Tibial nerve (tissue), 4 donors: ENCODE data around the gene TNIK. TPM values are rescaled to one million over a fixed set of nuclear protein-coding genes. Genes with fewer than 3 reads are reported as not detected.

Experiments
- DNase-seq, 2 donors: peaks; one replicate each; pipeline ENCODE4 v3.0.0-alpha.2; 2019; ENCODE audit warnings: low spot score in 2 of 2
- H3K27ac ChIP-seq, 4 donors: fragments of 200-600 bp; sonication (generic) in 3 of 4; one replicate each; pipeline ENCODE4 v1.5.1; 2017 to 2019; ENCODE audit warnings: mild to moderate bottlenecking in 1 of 4
- H3K27me3 ChIP-seq, 2 donors: fragments of 200-600 bp; sonication (generic) in 1 of 2; one replicate each; pipeline versions ENCODE4 v1.5.1 to v1.6.0; 2017 to 2019
- H3K36me3 ChIP-seq, 3 donors: fragments of 200-600 bp; sonication (generic); one replicate each; pipeline ENCODE4 v1.5.1; 2018 to 2019
- H3K4me1 ChIP-seq, 4 donors: fragments of 200-600 bp; sonication (generic) in 3 of 4; one replicate each; pipeline ENCODE4 v1.5.1; 2017 to 2019
- H3K4me3 ChIP-seq, 4 donors: fragments of 200-600 bp; sonication (generic) in 3 of 4; one replicate each; pipeline ENCODE4 v1.5.1; 2017 to 2019; ENCODE audit warnings: mild to moderate bottlenecking in 1 of 4, moderate library complexity in 1 of 4
- H3K9me3 ChIP-seq, 4 donors: fragments of 200-600 bp; sonication (generic) in 3 of 4; one replicate each; pipeline ENCODE4 v1.5.1; 2017 to 2019
- CTCF ChIP-seq, 5 experiments: fragments of 200-600 bp in 3 of 5; fragments of 450-650 bp in 2 of 5; sonication (generic) in 3 of 5; IDR thresholded peaks; one replicate each; pipeline ENCODE4 v1.5.1; 2016 to 2019; ENCODE audit warnings: antibody characterized with exemption in 5 of 5, mild to moderate bottlenecking in 3 of 5, moderate library complexity in 2 of 5
- EP300 ChIP-seq, 2 donors: sonication (generic); formaldehyde crosslinking; IDR thresholded peaks; one replicate each; pipeline ENCODE4 v1.6.1; 2017; ENCODE audit warnings: antibody characterized with exemption in 2 of 2, mild to moderate bottlenecking in 1 of 2
- POLR2A ChIP-seq, 2 donors: fragments of 450-650 bp; IDR thresholded peaks; one replicate each; pipeline ENCODE4 v1.6.1; 2017; ENCODE audit warnings: antibody characterized with exemption in 2 of 2, mild to moderate bottlenecking in 2 of 2, moderate library complexity in 2 of 2
- WGBS, 2 donors: methylation state at CpG; one replicate each; pipeline ENCODE4 v1.1.5; 2018; 5-methylcytosine and 5-hydroxymethylcytosine counted together
- total RNA-seq, 4 donors: library from RNA; depleted of rRNA; stranded (reverse); fragments of >200 nt; gene quantifications; one replicate each; pipeline ENCODE4 v1.1.0, GENCODE V29; 2016

Gene TNIK
- total RNA-seq, 4 donors from 2014 or later = 5.4 to 11.1 (median 7.5) TPM

- H3K27me3 ChIP-seq = no peaks in the 10 kb centered on the region
- 53 to 61% methylated on average over 2 of the region's 2 CpGs for WGBS, 2 donors
- TF ChIP-seq EP300 (IDR thresholded peaks at IDR 0.05) (no peak), CTCF (IDR thresholded peaks at IDR 0.05) (no peak), POLR2A (IDR thresholded peaks at IDR 0.05) (no peak)
- peaks cover 0 to 10% (median 0%) of the 10 kb centered on the region in 4 donors for H3K9me3 ChIP-seq
- no peak overlapping the region for H3K27ac ChIP-seq
- H3K4me1 ChIP-seq = no peaks in the 10 kb centered on the region
- H3K4me3 ChIP-seq = no peak overlapping the region
- no peak for DNase-seq
- H3K36me3 ChIP-seq = no peaks in the 10 kb centered on the region
Measured at GRCh38 chr3:171225165-171225564, 235.0 kb downstream of the TNIK start.

- 93 to 96% methylated on average over 1 of the region's 1 CpG for WGBS, 2 donors
- Histone ChIP-seq H3K4me3 (no peak overlapping the region), H3K36me3 (no peaks in the 10 kb centered on the region), H3K9me3 (peaks cover 0 to 10% (median 0%) of the 10 kb centered on the region in 4 donors), H3K4me1 (no peaks in the 10 kb centered on the region), H3K27me3 (no peaks in the 10 kb centered on the region), H3K27ac (no peak overlapping the region)
- TF ChIP-seq CTCF (IDR thresholded peaks at IDR 0.05) (no peak), POLR2A (IDR thresholded peaks at IDR 0.05) (no peak), EP300 (IDR thresholded peaks at IDR 0.05) (no peak)
- no peak for DNase-seq
Measured at GRCh38 chr3:171223396-171223795, 236.8 kb downstream of the TNIK start.

- TF ChIP-seq EP300 (IDR thresholded peaks at IDR 0.05) = no peak
- TF ChIP-seq POLR2A (IDR thresholded peaks at IDR 0.05) = no peak
- TF ChIP-seq CTCF (IDR thresholded peaks at IDR 0.05) = no peak
Measured at GRCh38 chr3:171222995-171223394, 237.2 kb downstream of the TNIK start.

GRCh38 chr3:171221597-171221996 is 238.6 kb downstream of the TNIK start:
- WGBS, 2 donors = 88 to 89% methylated on average over 2 of the region's 2 CpGs
- Histone ChIP-seq H3K36me3 (no peaks in the 10 kb centered on the region), H3K4me3 (no peak overlapping the region), H3K9me3 (peaks cover 0 to 10% (median 0%) of the 10 kb centered on the region in 4 donors), H3K27ac (no peak overlapping the region), H3K4me1 (no peaks in the 10 kb centered on the region), H3K27me3 (no peaks in the 10 kb centered on the region)
- no peak for DNase-seq
- TF ChIP-seq CTCF (IDR thresholded peaks at IDR 0.05) = no peak
- TF ChIP-seq POLR2A (IDR thresholded peaks at IDR 0.05) = no peak
- TF ChIP-seq EP300 (IDR thresholded peaks at IDR 0.05) = no peak

More at GRCh38 chr3:171222995-171223394, 237.2 kb downstream of the TNIK start:
- peaks cover 0 to 10% (median 0%) of the 10 kb centered on the region in 4 donors for H3K9me3 ChIP-seq
- no peaks in the 10 kb centered on the region for H3K4me1 ChIP-seq
- WGBS, 2 donors = 82 to 87% methylated on average over 5 of the region's 5 CpGs
- no peak overlapping the region for H3K4me3 ChIP-seq
- no peak overlapping the region for H3K27ac ChIP-seq
- H3K36me3 ChIP-seq = no peaks in the 10 kb centered on the region
- H3K27me3 ChIP-seq = no peaks in the 10 kb centered on the region
- DNase-seq = no peak

- no peaks in the 10 kb centered on the region for H3K36me3 ChIP-seq
- TF ChIP-seq EP300 (IDR thresholded peaks at IDR 0.05) (no peak), POLR2A (IDR thresholded peaks at IDR 0.05) (no peak), CTCF (IDR thresholded peaks at IDR 0.05) (no peak)
- no peaks in the 10 kb centered on the region for H3K27me3 ChIP-seq
- DNase-seq = no peak
- H3K9me3 ChIP-seq = peaks cover 0 to 6% (median 0%) of the 10 kb centered on the region in 4 donors
- WGBS, 2 donors = 84 to 86% methylated on average over 2 of the region's 2 CpGs
- no peaks in the 10 kb centered on the region for H3K4me1 ChIP-seq
- H3K4me3 ChIP-seq = no peak overlapping the region
- H3K27ac ChIP-seq = no peak overlapping the region
Measured at GRCh38 chr3:171221104-171221503, 239.1 kb downstream of the TNIK start.
